GM19397 (cell line): ENCODE data around the gene PRKG1.

Experiments used
- ATAC-seq: cut with Tn5 transposase; IDR thresholded peaks from one replicate; pipeline ENCODE4 v1.9.1; 2021; ENCODE audit warnings: mild to moderate bottlenecking, moderate library complexity; ENCODE audit not compliant: unreplicated experiment

The PRKG1 gene

GRCh38 chr10:51951601-51952000, 877.3 kb downstream of the PRKG1 start:
- ATAC-seq: no peak

GRCh38 chr10:51952056-51952455, 877.8 kb downstream of the PRKG1 start:
- ATAC-seq: no peak

- ATAC-seq: no peak
Observed at GRCh38 chr10:51955696-51956095, 881.4 kb downstream of the PRKG1 start.

- ATAC-seq: no peak
Observed at GRCh38 chr10:51956822-51957221, 882.5 kb downstream of the PRKG1 start.

GRCh38 chr10:51960494-51960895, 886.2 kb downstream of the PRKG1 start:
- peak; percentile 63 for ATAC-seq

GRCh38 chr10:51961401-51961800, 887.1 kb downstream of the PRKG1 start:
- ATAC-seq: no peak

GRCh38 chr10:51964630-51965029, 890.3 kb downstream of the PRKG1 start:
- no peak for ATAC-seq

GRCh38 chr10:51965451-51965850, 891.2 kb downstream of the PRKG1 start:
- no peak for ATAC-seq

GRCh38 chr10:51972733-51973346, 898.6 kb downstream of the PRKG1 start:
- no peak for ATAC-seq

- no peak for ATAC-seq
Observed at GRCh38 chr10:51980752-51981151, 906.5 kb downstream of the PRKG1 start.

- ATAC-seq: no peak
Observed at GRCh38 chr10:51981731-51982130, 907.4 kb downstream of the PRKG1 start.

GRCh38 chr10:51983481-51983880, 909.2 kb downstream of the PRKG1 start:
- ATAC-seq: no peak

GRCh38 chr10:51985336-51985735, 911.0 kb downstream of the PRKG1 start:
- ATAC-seq: no peak

- no peak for ATAC-seq
Observed at GRCh38 chr10:51986516-51986915, 912.2 kb downstream of the PRKG1 start.

- no peak for ATAC-seq
Observed at GRCh38 chr10:51993475-51993874, 919.2 kb downstream of the PRKG1 start.

GRCh38 chr10:51999096-51999495, 924.8 kb downstream of the PRKG1 start:
- ATAC-seq: no peak

GRCh38 chr10:52004342-52004949, 930.2 kb downstream of the PRKG1 start:
- no peak for ATAC-seq

GRCh38 chr10:52007091-52007490, 932.8 kb downstream of the PRKG1 start:
- no peak for ATAC-seq

GRCh38 chr10:52011118-52011517, 936.8 kb downstream of the PRKG1 start:
- no peak for ATAC-seq

- no peak for ATAC-seq
Observed at GRCh38 chr10:52019077-52019555, 944.8 kb downstream of the PRKG1 start.

- no peak for ATAC-seq
Observed at GRCh38 chr10:52019656-52020055, 945.4 kb downstream of the PRKG1 start.

GRCh38 chr10:52020173-52020572, 945.9 kb downstream of the PRKG1 start:
- ATAC-seq: no peak

GRCh38 chr10:52020702-52021101, 946.4 kb downstream of the PRKG1 start:
- ATAC-seq: no peak
